ENCODE results near the gene TEX53. TPM values are rescaled to one million over a fixed set of nuclear protein-coding genes. Genes with fewer than 3 reads are reported as not detected.

The TEX53 gene
- not detected for total RNA-seq (ENCODE audit: unreplicated experiment)
- long read RNA-seq = 0 reads

GRCh38 chr9:114657705-114658104 is at the start of gene TEX53:
TEX53 (minus strand) TSS chr9:114657805; CDS start chr9:114657774, 31 bp downstream.
- no peak for TF ChIP-seq CTCF (IDR thresholded peaks at IDR 0.05; ENCODE audit: unreplicated experiment)
- Mint-ChIP-seq H3K4me1 (ENCODE audit: unreplicated experiment) (peaks cover 3% of the 10 kb centered on the region), H3K27me3 (ENCODE audit: unreplicated experiment) (peaks cover 7% of the 10 kb centered on the region), H3K27ac (ENCODE audit: unreplicated experiment) (no peak within 1 kb of the TSS), H3K9me3 (ENCODE audit: unreplicated experiment) (no peaks in the 10 kb centered on the region), H3K4me3 (ENCODE audit: unreplicated experiment) (no peak within 1 kb of the TSS), H3K36me3 (ENCODE audit: low read depth, unreplicated experiment) (no peaks in the 10 kb centered on the region)
- DNase-seq (ENCODE audit: low spot score) = no peak

GRCh38 chr9:114706711-114707110 is 49.1 kb upstream of the TEX53 start:
- H3K9me3 Mint-ChIP-seq (ENCODE audit: unreplicated experiment) = no peaks in the 10 kb centered on the region
- DNase-seq (ENCODE audit: low spot score) = no peak
- TF ChIP-seq CTCF (IDR thresholded peaks at IDR 0.05; ENCODE audit: unreplicated experiment) = no peak
- no peak overlapping the region for H3K4me3 Mint-ChIP-seq (ENCODE audit: unreplicated experiment)
- no peaks in the 10 kb centered on the region for H3K27me3 Mint-ChIP-seq (ENCODE audit: unreplicated experiment)
- H3K4me1 Mint-ChIP-seq (ENCODE audit: unreplicated experiment) = no peaks in the 10 kb centered on the region
- H3K36me3 Mint-ChIP-seq (ENCODE audit: low read depth, unreplicated experiment) = no peaks in the 10 kb centered on the region
- H3K27ac Mint-ChIP-seq (ENCODE audit: unreplicated experiment) = no peak overlapping the region

GRCh38 chr9:114701988-114702387 is 44.4 kb upstream of the TEX53 start:
- Mint-ChIP-seq H3K4me1 (ENCODE audit: unreplicated experiment) (no peaks in the 10 kb centered on the region), H3K27me3 (ENCODE audit: unreplicated experiment) (no peaks in the 10 kb centered on the region)

GRCh38 chr9:114697951-114698351 is 40.3 kb upstream of the TEX53 start:
- Mint-ChIP-seq H3K9me3 (ENCODE audit: unreplicated experiment) (no peaks in the 10 kb centered on the region), H3K27ac (ENCODE audit: unreplicated experiment) (no peak overlapping the region), H3K36me3 (ENCODE audit: low read depth, unreplicated experiment) (no peaks in the 10 kb centered on the region), H3K27me3 (ENCODE audit: unreplicated experiment) (no peaks in the 10 kb centered on the region), H3K4me3 (ENCODE audit: unreplicated experiment) (no peak overlapping the region), H3K4me1 (ENCODE audit: unreplicated experiment) (no peaks in the 10 kb centered on the region)
- DNase-seq (ENCODE audit: low spot score) = no peak
- no peak for TF ChIP-seq CTCF (IDR thresholded peaks at IDR 0.05; ENCODE audit: unreplicated experiment)

More at GRCh38 chr9:114701988-114702387, 44.4 kb upstream of the TEX53 start:
- no peaks in the 10 kb centered on the region for H3K36me3 Mint-ChIP-seq (ENCODE audit: low read depth, unreplicated experiment)
- no peak overlapping the region for H3K27ac Mint-ChIP-seq (ENCODE audit: unreplicated experiment)
- DNase-seq (ENCODE audit: low spot score) = no peak
- H3K4me3 Mint-ChIP-seq (ENCODE audit: unreplicated experiment) = no peak overlapping the region
- no peaks in the 10 kb centered on the region for H3K9me3 Mint-ChIP-seq (ENCODE audit: unreplicated experiment)
- TF ChIP-seq CTCF (IDR thresholded peaks at IDR 0.05; ENCODE audit: unreplicated experiment) = no peak

GRCh38 chr9:114696814-114697544 is 39.4 kb upstream of the TEX53 start:
- Mint-ChIP-seq H3K27me3 (ENCODE audit: unreplicated experiment) (no peaks in the 10 kb centered on the region), H3K4me1 (ENCODE audit: unreplicated experiment) (no peaks in the 10 kb centered on the region), H3K9me3 (ENCODE audit: unreplicated experiment) (no peaks in the 10 kb centered on the region), H3K4me3 (ENCODE audit: unreplicated experiment) (no peak overlapping the region), H3K36me3 (ENCODE audit: low read depth, unreplicated experiment) (no peaks in the 10 kb centered on the region), H3K27ac (ENCODE audit: unreplicated experiment) (no peak overlapping the region)
- DNase-seq (ENCODE audit: low spot score) = no peak
- TF ChIP-seq CTCF (IDR thresholded peaks at IDR 0.05; ENCODE audit: unreplicated experiment) = no peak
